ENCODE data around the gene AKAP13.

Gene AKAP13

DNA sequence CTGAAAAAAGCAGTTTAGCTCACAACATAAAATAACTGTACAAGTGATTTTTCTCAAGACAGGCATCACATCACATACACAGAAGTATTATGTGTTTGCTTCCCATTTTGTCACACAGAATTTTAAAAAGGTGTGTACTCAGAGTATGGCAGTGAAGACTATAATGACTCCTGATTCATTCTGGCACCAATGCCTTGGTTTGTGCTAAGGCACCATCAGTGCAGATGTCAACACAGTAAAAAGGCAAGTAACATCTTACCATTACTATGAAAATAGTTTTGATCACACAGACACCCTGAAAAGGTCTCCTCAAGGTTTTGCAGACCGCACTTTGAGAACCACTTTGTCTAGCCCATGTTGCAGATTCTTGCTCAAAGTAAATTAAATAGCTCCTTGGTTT lies 222.8 kb downstream of the AKAP13 start:
- FAIRE-seq (no peak), DNase-seq (ENCODE audit: insufficient read length, low spot score) (no peak)
- TF ChIP-seq CTCF (IDR thresholded peaks at IDR 0.05; ENCODE audit: insufficient read depth, missing control alignments), result no peak

DNA sequence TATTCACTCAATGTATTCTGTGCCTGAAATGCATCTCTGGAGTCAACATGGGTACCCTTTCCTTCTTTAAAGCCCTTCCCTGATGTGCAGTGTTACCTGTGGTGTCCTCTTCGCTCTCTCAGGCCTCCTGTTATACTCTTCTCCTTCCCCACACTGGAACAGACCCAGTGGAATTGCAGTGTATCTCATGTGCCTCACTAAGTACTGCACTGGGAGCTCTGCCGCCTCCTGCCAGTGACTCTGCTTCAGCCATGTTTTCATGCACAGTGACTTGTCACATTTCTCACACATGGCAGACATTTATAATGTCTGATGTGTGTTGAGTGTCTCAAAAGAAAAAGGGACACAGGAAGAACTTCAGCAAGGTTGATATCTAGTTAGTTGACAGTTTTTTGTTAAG lies 223.3 kb downstream of the AKAP13 start:
- FAIRE-seq, result no peak

DNA sequence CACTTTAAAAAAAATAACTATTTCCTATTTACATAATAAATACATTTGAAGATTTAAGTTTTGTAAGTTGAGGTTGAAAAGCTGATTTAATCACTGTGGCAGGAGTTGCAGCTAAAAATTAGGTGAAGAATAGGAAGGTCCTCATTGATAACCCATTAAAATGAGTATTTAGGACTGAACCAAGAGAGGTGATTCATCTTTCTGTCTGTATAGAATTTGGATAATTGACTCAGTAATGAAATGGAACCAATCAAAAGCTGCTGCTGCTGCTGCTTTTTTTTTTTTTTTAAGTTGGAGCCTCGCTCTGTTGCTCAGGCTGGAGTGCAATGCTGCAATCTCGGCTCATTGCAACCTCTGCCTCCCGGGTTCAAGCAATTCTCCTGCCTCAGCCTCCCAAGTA lies 223.8 kb downstream of the AKAP13 start:
- DNase-seq (ENCODE audit: insufficient read length, low spot score) (no peak), FAIRE-seq (no peak)
- no peak for TF ChIP-seq CTCF (IDR thresholded peaks at IDR 0.05; ENCODE audit: insufficient read depth, missing control alignments)

More for the DNA sequence above, 223.3 kb downstream of the AKAP13 start:
- no peak for TF ChIP-seq CTCF (IDR thresholded peaks at IDR 0.05; ENCODE audit: insufficient read depth, missing control alignments)
- DNase-seq (ENCODE audit: insufficient read length, low spot score), result no peak

- DNase-seq (ENCODE audit: insufficient read length, low spot score), result no peak
- TF ChIP-seq CTCF (IDR thresholded peaks at IDR 0.05; ENCODE audit: insufficient read depth, missing control alignments), result no peak
- no peak for FAIRE-seq
Observed at GRCh38 chr15:85606738-85607137, 226.3 kb downstream of the AKAP13 start.

DNA sequence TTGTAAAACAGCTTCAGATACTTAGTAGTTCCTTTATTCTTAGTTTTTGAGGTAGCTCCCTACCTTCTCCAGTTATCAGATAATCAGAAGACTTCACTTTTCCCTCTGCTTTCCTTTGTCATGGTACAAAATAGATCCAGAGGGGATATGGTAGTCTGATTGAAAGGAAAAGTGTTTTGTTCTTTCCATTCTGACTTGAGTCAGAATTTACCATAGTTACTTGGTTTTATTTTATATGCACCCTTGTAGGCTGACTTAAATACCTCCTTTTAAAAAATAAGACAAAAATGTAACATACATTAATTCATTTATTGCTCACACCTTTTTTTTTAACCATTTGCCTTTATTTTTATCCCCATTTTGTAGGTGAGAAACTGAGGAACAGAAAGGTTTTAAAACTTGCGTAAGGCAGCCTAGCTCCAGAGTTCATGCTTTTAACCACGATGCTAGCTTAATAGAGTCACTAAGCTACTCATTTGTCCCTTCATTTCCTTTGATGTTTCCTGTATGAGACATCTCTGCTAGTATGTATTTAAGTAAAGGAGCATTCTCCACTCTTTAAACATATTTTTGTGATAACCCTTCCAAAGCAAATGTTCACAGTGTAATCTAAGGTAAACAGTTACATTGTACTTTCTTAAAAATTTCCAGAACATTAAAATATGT lies 226.9 kb downstream of the AKAP13 start:
- no peak for TF ChIP-seq CTCF (IDR thresholded peaks at IDR 0.05; ENCODE audit: insufficient read depth, missing control alignments)
- no peak for DNase-seq (ENCODE audit: insufficient read length, low spot score)
- no peak for FAIRE-seq

- no peak for FAIRE-seq
- no peak for TF ChIP-seq CTCF (IDR thresholded peaks at IDR 0.05; ENCODE audit: insufficient read depth, missing control alignments)
- no peak for DNase-seq (ENCODE audit: insufficient read length, low spot score)
Observed at GRCh38 chr15:85607842-85608241, 227.4 kb downstream of the AKAP13 start.

DNA sequence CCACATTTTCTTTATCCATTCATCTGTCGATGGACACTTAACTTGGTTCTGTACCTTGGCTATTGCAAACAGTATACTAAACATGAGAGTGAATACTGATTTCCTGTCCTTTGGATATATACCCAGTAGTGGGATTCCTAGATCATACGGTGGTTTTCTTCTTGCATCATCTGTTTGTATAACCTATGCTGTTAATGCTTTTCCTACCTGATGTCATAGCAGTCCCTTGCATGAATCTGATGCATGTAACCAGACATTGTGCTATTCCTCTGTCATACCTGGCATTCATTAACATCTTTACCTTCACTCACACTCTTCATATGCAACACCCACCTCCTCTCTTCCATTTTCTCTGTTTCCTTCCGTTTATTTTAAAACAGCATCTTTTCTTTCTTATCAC lies 229.1 kb downstream of the AKAP13 start:
- no peak for FAIRE-seq
- DNase-seq (ENCODE audit: insufficient read length, low spot score), result no peak
- TF ChIP-seq CTCF (IDR thresholded peaks at IDR 0.05; ENCODE audit: insufficient read depth, missing control alignments), result no peak

Data from D721Med (cell line).